RWPE2 (cell line): ENCODE results near the gene CHMP6.

Experiments
- ATAC-seq: fragments of 200-7000 bp; cut with Tn5 transposase; 3 replicates; pipeline ENCODE4 v1.9.1; 2021; ENCODE audit warnings: low read depth
- DNase-seq: peaks from one replicate; pipeline ENCODE4 v3.0.0-alpha.2; 2020; ENCODE audit warnings: low spot score
- H3K27ac ChIP-seq: fragments of 450-650 bp; 2 replicates; pipeline ENCODE4 v1.5.1; 2017; ENCODE audit warnings: mild to moderate bottlenecking; ENCODE audit not compliant: poor library complexity, severe bottlenecking
- H3K27me3 ChIP-seq: fragments of 250-450 bp; sonication (Bioruptor Pico); 2 replicates; pipeline ENCODE4 v1.5.1; 2021; ENCODE audit warnings: mild to moderate bottlenecking, moderate library complexity; ENCODE audit not compliant: insufficient read depth, poor library complexity, severe bottlenecking
- H3K36me3 ChIP-seq: fragments of 250-450 bp; sonication (Bioruptor Pico); 2 replicates; pipeline ENCODE4 v1.5.1; 2020; ENCODE audit warnings: low read depth, mild to moderate bottlenecking, moderate library complexity
- H3K4me1 ChIP-seq: fragments of 250-450 bp; sonication (Bioruptor Pico); 2 replicates; pipeline ENCODE4 v1.5.1; 2021; ENCODE audit warnings: mild to moderate bottlenecking, moderate library complexity; ENCODE audit not compliant: insufficient read depth, poor library complexity, severe bottlenecking
- H3K4me3 ChIP-seq: fragments of 250-450 bp; sonication (Bioruptor Pico); 2 replicates; pipeline ENCODE4 v1.5.1; 2021; ENCODE audit warnings: mild to moderate bottlenecking, moderate library complexity; ENCODE audit not compliant: severe bottlenecking
- H3K9me3 ChIP-seq: fragments of 250-450 bp; sonication (Bioruptor Pico); 2 replicates; pipeline ENCODE4 v1.5.1; 2021; ENCODE audit warnings: mild to moderate bottlenecking, moderate library complexity; ENCODE audit not compliant: severe bottlenecking
- TF ChIP-seq, protein P1 (sequence below): fragments of 450-650 bp; IDR thresholded peaks from one replicate; pipeline ENCODE4 v1.5.1; 2017; ENCODE audit warnings: mild to moderate bottlenecking, moderate library complexity; ENCODE audit not compliant: poor library complexity, severe bottlenecking

The CHMP6 gene

DNA sequence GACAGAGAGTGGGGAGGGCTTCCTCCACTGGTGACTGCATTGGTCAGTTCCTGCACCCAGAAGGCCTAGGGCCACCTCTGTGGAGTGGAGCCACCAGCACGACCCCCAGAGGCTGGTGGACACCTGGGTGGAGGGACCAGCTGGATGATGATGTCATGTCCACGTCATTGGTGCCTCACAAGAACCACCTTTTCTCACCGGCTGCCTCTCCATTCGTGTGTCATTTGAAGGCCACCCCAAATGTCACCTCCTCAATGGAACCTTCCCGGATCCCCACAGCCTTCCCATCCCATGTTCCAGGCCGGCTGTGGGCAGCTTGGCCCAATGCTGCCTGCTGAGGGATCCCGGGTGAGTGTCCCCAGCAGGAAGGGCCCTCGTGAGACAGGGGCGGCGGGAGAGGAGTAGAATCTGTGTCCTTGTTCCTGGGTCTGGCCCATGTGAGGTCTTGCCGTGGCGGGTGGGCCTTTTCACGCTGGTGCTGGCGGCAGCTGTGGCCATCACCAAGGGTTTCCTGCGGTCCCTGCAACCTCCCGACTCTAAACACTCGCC, 9.1 kb upstream of the CHMP6 start:
- no peak for DNase-seq
- no peak for ATAC-seq
- TF ChIP-seq, protein P1, sequence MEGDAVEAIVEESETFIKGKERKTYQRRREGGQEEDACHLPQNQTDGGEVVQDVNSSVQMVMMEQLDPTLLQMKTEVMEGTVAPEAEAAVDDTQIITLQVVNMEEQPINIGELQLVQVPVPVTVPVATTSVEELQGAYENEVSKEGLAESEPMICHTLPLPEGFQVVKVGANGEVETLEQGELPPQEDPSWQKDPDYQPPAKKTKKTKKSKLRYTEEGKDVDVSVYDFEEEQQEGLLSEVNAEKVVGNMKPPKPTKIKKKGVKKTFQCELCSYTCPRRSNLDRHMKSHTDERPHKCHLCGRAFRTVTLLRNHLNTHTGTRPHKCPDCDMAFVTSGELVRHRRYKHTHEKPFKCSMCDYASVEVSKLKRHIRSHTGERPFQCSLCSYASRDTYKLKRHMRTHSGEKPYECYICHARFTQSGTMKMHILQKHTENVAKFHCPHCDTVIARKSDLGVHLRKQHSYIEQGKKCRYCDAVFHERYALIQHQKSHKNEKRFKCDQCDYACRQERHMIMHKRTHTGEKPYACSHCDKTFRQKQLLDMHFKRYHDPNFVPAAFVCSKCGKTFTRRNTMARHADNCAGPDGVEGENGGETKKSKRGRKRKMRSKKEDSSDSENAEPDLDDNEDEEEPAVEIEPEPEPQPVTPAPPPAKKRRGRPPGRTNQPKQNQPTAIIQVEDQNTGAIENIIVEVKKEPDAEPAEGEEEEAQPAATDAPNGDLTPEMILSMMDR: no peak
- Histone ChIP-seq H3K27me3 (no peaks in the 10 kb centered on the region), H3K27ac (no peak overlapping the region), H3K9me3 (no peaks in the 10 kb centered on the region), H3K4me1 (no peaks in the 10 kb centered on the region), H3K36me3 (no peaks in the 10 kb centered on the region), H3K4me3 (no peak overlapping the region)

DNA sequence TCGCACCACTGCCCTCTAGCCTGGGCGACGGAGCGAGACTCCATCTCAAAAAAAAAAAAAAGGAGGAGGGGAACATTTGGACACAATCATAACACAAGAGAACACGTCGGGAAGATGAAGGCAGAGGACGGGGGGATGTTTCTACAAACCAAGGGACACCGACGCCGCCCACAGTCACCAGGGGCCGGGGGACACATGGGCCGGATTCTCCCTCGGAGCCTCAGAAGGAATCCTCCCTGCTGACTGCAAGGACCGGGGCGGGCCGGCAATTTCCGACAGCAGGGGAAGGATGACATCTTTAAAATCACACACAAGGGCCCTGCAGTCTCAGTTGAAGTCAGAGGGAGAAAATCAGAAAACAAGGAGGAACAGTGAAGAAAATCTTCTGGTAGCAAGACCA, 8.1 kb upstream of the CHMP6 start:
- TF ChIP-seq, protein P1: no peak

DNA sequence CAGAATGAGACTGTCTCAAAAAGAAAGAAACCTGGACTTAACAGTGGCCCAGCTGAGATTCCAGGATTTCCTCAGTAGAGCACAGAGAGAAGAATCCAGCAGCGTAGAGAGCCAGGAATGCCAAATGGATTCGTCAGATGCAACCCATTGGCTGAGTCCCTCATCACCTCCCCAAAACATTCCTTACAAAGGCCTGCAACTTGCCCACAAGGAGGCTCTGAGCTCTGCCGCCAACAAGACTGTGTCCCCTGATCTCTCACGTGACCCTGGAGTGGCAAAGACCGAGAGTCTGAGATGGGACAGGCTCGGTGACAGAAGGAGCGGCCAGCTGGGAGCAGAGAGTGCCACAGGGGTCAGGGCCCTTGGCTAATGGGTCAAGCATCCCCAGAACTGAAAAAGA, 6.9 kb upstream of the CHMP6 start:
- Histone ChIP-seq H3K36me3 (no peaks in the 10 kb centered on the region), H3K27ac (no peak overlapping the region), H3K27me3 (no peaks in the 10 kb centered on the region), H3K4me1 (no peaks in the 10 kb centered on the region), H3K9me3 (no peaks in the 10 kb centered on the region), H3K4me3 (no peak overlapping the region)
- TF ChIP-seq, protein P1: no peak
- DNase-seq (no peak), ATAC-seq (peak; percentile 52; the same call in 2 of the 3 replicates)

More for the DNA sequence above, 8.1 kb upstream of the CHMP6 start:
- Histone ChIP-seq H3K4me3 (no peak overlapping the region), H3K27me3 (no peaks in the 10 kb centered on the region), H3K9me3 (no peaks in the 10 kb centered on the region), H3K4me1 (no peaks in the 10 kb centered on the region), H3K27ac (no peak overlapping the region), H3K36me3 (no peaks in the 10 kb centered on the region)
- ATAC-seq: no peak
- no peak for DNase-seq

DNA sequence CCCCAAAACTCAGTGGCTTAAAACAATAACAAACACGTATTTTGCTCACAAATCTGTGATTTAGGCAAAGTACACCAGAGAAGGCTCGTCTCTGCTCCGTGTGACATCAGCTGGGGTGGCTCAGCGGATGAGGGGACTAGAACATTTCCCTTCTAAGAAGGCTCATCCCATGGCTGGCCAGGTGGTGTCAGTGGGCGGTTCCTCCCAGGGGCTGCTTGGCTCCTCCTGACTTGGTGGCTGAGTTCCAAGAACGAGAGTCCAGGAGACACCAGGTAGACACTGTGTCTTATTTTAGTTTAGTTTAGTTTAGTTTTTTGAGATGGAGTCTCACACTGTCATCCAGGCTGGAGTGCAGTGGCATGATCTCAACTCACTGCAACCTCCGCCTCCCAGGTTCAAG, 5.6 kb upstream of the CHMP6 start:
- H3K4me3 ChIP-seq: no peak overlapping the region
- no peaks in the 10 kb centered on the region for H3K9me3 ChIP-seq
- no peak for ATAC-seq
- H3K4me1 ChIP-seq: no peaks in the 10 kb centered on the region
- no peak overlapping the region for H3K27ac ChIP-seq
- H3K27me3 ChIP-seq: no peaks in the 10 kb centered on the region
- TF ChIP-seq, protein P1: no peak
- no peaks in the 10 kb centered on the region for H3K36me3 ChIP-seq
- DNase-seq: no peak

DNA sequence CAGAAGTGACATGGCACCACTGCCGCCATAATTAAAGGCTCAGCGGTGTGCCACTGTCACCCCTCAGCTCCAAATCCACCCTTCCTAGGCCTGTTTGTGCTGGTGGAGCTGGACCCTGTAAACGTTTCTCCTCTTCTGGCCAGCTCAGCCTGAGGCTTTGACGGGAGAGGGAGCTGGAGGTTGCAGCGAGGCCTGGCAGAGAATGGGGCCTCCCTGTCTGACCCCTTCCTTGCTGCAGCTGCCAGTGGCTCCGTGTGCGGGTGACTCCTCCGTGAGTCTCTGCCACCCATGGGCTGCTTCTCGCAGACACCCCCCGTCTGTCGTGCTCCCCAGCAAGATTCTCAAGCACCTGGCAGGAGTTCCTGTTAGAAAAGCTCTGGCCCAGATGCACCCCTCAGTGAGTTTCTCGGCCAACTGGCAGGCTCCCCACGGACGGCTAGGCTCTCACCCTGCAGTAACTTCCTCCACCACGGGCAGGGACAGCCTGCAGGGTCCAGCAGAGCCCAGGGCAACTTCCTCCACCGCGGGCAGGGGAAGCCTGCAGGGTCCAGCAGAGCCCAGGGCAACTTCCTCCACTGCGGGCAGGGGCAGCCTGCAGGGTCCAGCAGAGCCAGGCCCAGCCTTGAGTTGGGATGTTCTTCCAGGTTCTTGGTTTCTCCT, 4.7 kb upstream of the CHMP6 start:
- Histone ChIP-seq H3K4me3 (no peak overlapping the region), H3K27me3 (no peaks in the 10 kb centered on the region), H3K4me1 (no peaks in the 10 kb centered on the region), H3K36me3 (no peaks in the 10 kb centered on the region), H3K9me3 (no peaks in the 10 kb centered on the region), H3K27ac (no peak overlapping the region)
- TF ChIP-seq, protein P1: no peak
- no peak for DNase-seq
- ATAC-seq: no peak
